ENCODE measurements around the gene HAO2. TPM values are rescaled to one million over a fixed set of nuclear protein-coding genes. Genes with fewer than 3 reads are reported as not detected.

The HAO2 gene
- total RNA-seq, 3 donors from 2014 or later = 0.66 TPM; not detected in 2

DNA sequence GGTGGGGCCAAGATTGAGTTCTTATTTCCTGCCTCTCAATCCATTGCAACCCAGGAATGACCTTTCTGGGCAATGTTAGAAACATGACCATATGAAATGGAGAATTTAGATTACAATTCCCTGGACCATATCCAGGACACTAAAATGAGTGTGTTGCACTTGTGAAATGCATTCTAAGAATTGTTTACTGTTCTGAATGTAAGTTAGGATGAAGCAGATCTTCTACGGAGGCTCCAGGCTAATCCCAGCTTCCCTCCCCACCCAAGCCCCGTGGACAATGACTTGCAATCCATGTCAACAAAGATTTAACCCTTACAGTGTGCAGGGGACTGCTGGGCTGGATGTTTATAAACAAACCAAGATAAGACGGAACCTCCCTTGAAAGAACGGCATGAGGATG, 31.7 kb upstream of the HAO2 start:
- no peak overlapping the region for H3K4me3 ChIP-seq
- no peaks in the 10 kb centered on the region for H3K36me3 ChIP-seq
- TF ChIP-seq, protein P1, sequence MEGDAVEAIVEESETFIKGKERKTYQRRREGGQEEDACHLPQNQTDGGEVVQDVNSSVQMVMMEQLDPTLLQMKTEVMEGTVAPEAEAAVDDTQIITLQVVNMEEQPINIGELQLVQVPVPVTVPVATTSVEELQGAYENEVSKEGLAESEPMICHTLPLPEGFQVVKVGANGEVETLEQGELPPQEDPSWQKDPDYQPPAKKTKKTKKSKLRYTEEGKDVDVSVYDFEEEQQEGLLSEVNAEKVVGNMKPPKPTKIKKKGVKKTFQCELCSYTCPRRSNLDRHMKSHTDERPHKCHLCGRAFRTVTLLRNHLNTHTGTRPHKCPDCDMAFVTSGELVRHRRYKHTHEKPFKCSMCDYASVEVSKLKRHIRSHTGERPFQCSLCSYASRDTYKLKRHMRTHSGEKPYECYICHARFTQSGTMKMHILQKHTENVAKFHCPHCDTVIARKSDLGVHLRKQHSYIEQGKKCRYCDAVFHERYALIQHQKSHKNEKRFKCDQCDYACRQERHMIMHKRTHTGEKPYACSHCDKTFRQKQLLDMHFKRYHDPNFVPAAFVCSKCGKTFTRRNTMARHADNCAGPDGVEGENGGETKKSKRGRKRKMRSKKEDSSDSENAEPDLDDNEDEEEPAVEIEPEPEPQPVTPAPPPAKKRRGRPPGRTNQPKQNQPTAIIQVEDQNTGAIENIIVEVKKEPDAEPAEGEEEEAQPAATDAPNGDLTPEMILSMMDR (IDR thresholded peaks at IDR 0.05) = no peak
- TF ChIP-seq POLR2AphosphoS5 (IDR thresholded peaks at IDR 0.05) (no peak), POLR2A (IDR thresholded peaks at IDR 0.05) (no peak)
- intact Hi-C loops (cut with DNase I; ENCODE audit: low total_unique reads) = no loop called here
- no peak overlapping the region for H3K27ac ChIP-seq
- H3K9me3 ChIP-seq = no peaks in the 10 kb centered on the region
- DNase-seq (ENCODE audit: low spot score in 2 of 2) = no peak
- no peaks in the 10 kb centered on the region for H3K4me1 ChIP-seq
- H3K27me3 ChIP-seq = no peaks in the 10 kb centered on the region

DNA sequence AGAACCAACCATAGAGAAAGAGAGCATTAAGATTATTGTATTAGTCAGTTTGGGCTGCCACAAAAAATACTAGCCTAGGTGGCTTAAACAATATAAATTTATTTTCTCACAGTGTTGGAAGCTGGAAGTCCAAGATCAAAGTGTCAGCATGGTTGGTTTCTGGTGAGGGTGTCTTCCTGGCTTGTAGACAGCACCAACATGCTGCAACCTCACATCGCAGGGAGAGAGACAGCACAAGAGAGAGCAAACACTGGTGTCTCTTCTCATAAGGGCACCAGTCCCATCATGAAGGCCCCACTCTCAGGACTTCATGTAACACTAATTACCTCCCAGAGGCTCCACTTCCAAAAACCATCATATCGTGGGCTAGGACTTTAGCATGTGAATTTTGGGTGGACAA, 30.6 kb upstream of the HAO2 start:
- TF ChIP-seq POLR2AphosphoS5 (IDR thresholded peaks at IDR 0.05) (no peak), POLR2A (IDR thresholded peaks at IDR 0.05) (no peak)
- TF ChIP-seq, protein P1 (IDR thresholded peaks at IDR 0.05) = no peak
- H3K27me3 ChIP-seq = no peaks in the 10 kb centered on the region
- no peaks in the 10 kb centered on the region for H3K9me3 ChIP-seq
- H3K36me3 ChIP-seq = no peaks in the 10 kb centered on the region
- H3K4me1 ChIP-seq = no peaks in the 10 kb centered on the region
- DNase-seq (ENCODE audit: low spot score in 2 of 2) = no peak
- intact Hi-C loops (cut with DNase I; ENCODE audit: low total_unique reads) = no loop called here
- no peak overlapping the region for H3K27ac ChIP-seq
- no peak overlapping the region for H3K4me3 ChIP-seq

DNA sequence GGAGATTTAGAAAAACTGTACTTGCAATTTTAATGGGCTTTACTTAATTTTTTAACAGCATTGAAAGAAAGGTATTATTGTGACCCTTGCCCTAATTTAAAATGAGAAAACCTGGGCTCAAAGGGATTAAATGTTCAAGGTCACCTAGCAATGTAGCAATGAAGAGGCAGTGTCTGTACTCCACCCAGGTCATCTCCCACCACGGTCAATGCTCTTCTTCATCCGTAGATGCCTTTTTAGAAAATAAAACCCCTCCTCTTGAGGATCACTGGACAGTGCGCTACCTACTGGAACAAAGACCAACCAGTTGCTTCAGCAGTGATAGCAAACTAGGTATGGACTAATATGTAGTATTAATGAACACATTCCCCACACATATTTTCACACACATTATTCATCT, 29.8 kb upstream of the HAO2 start:
- no peak for DNase-seq (ENCODE audit: low spot score in 2 of 2)
- intact Hi-C loops (cut with DNase I; ENCODE audit: low total_unique reads) = no loop called here
- H3K9me3 ChIP-seq = peaks cover 0 to under 1% of the 10 kb centered on the region in 2 donors

DNA sequence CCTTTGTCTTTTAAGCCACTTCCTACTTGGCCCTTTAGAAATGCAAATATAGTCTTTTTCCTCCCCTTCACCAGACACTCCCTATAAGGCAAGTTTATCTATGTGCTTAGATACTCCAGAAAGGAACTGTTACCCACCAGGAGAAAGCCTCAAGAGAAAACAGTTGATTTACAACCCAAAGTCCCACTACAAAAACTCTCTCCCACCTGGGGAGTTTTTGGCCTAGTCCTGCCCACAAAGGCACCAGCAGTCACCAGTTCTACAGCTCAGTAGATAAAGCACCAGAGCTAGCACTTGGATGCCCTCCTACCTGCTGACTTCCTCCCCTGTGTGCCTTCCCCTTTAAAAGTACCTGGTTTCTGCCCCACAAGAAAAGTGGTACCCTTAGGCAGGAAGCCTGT, 27.7 kb upstream of the HAO2 start:
- TF ChIP-seq, protein P1 (IDR thresholded peaks at IDR 0.05) = no peak
- TF ChIP-seq POLR2A (IDR thresholded peaks at IDR 0.05) (no peak), POLR2AphosphoS5 (IDR thresholded peaks at IDR 0.05) (no peak)
- H3K4me1 ChIP-seq = no peaks in the 10 kb centered on the region
- H3K27ac ChIP-seq = no peak overlapping the region
- intact Hi-C loops (cut with DNase I; ENCODE audit: low total_unique reads) = no loop called here
- peaks cover 0 to 10% of the 10 kb centered on the region in 2 donors for H3K9me3 ChIP-seq
- no peak overlapping the region for H3K4me3 ChIP-seq
- no peak for DNase-seq (ENCODE audit: low spot score in 2 of 2)
- no peaks in the 10 kb centered on the region for H3K27me3 ChIP-seq
- no peaks in the 10 kb centered on the region for H3K36me3 ChIP-seq

More for the DNA sequence above, 29.8 kb upstream of the HAO2 start:
- no peak overlapping the region for H3K4me3 ChIP-seq
- no peak overlapping the region for H3K27ac ChIP-seq
- no peaks in the 10 kb centered on the region for H3K4me1 ChIP-seq
- H3K36me3 ChIP-seq = no peaks in the 10 kb centered on the region
- TF ChIP-seq POLR2A (IDR thresholded peaks at IDR 0.05) (no peak), POLR2AphosphoS5 (IDR thresholded peaks at IDR 0.05) (no peak)
- TF ChIP-seq, protein P1 (IDR thresholded peaks at IDR 0.05) = no peak
- no peaks in the 10 kb centered on the region for H3K27me3 ChIP-seq

DNA sequence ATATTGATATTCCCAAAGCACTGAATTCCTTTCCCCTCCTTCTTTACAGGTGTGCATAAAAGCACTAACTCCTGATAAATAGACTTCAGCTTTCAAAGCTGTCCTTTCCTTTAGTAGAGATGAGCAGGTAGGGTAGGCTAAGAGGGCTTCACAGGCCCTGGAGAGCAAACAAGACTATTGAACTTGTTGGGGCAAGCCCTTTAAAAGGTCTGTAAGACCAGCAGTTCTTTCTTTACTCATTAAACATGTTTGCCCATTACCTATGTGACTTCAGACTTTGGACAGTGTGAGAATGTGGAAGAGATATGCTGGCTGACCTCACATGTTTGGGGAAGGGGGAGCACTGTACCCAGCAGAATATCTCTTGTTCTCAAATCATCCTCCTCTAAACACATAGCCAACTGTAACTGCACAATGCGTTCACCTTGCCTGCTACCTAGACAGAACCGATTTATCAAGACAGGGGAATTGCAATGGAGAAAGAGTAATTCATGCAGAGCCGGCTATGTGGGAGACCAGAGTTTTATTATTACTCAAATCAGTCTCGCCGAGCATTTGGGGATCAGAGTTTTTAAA, 27.1 kb upstream of the HAO2 start:
- TF ChIP-seq, protein P1 (IDR thresholded peaks at IDR 0.05) = no peak
- no peak for TF ChIP-seq POLR2A (IDR thresholded peaks at IDR 0.05)
- no peak for TF ChIP-seq POLR2AphosphoS5 (IDR thresholded peaks at IDR 0.05)
- Histone ChIP-seq H3K27ac (no peak overlapping the region), H3K4me3 (no peak overlapping the region), H3K4me1 (no peaks in the 10 kb centered on the region), H3K9me3 (peaks cover 0 to 10% of the 10 kb centered on the region in 2 donors), H3K36me3 (no peaks in the 10 kb centered on the region), H3K27me3 (no peaks in the 10 kb centered on the region)
- DNase-seq (ENCODE audit: low spot score in 2 of 2) = no peak
- intact Hi-C loops (cut with DNase I; ENCODE audit: low total_unique reads) = no loop called here

Measured in breast epithelium (tissue), 4 donors.